HCT116 (cell line): ENCODE measurements around the gene PHF21A. TPM values are rescaled to one million over a fixed set of nuclear protein-coding genes. Genes with fewer than 3 reads are reported as not detected.

ENCODE experiments used
- ATAC-seq: fragments of 200-7000 bp; cut with Tn5 transposase; 2 replicates; pipeline ENCODE4 v1.9.1; 2020; ENCODE audit warnings: mild to moderate bottlenecking, moderate library complexity
- BruUV-seq: library from RNA; stranded (reverse); fragments of 400-500 nt; replicated peaks from 2 replicates; lab custom pipeline; 2021; lab: Mats Ljungman, UMichigan
- CTCF ChIA-PET: fragments of 300-600 bp; sonication (Branson Sonifier 250); formaldehyde crosslinking; loops from one replicate; lab custom pipeline; 2021; ENCODE audit warnings: antibody characterized with exemption; lab: Charles Lee
- POLR2A ChIA-PET: fragments of 300-600, 350-600 bp; sonication (Branson Sonifier 250); formaldehyde crosslinking; loops from one replicate; lab custom pipeline; 2021; ENCODE audit warnings: antibody characterized with exemption; lab: Charles Lee
- RAD21 ChIA-PET, 2 experiments: fragments of 300-600 bp; sonication (Branson Sonifier 250); formaldehyde crosslinking; loops; one replicate each; lab custom pipeline; 2023; ENCODE audit warnings: low total read pairs in 2 of 2; ENCODE audit not compliant: uncharacterized antibody in 2 of 2, unreplicated experiment in 2 of 2, low non-redundant PET in 1 of 2; lab: Charles Lee
- DNase-seq: peaks from one replicate; pipeline ENCODE4 v3.0.0-alpha.2; 2010; ENCODE audit warnings: low read depth, low spot score
- H2AFZ ChIP-seq: fragments of 200-600 bp; shearing (Covaris generic), sonication (generic); 2 replicates; pipeline ENCODE4 v1.6.1; 2017; ENCODE audit warnings: low read depth, mixed run types, mixed read lengths, antibody characterized with exemption, low read length; ENCODE audit not compliant: poor library complexity, severe bottlenecking
- H3K27ac ChIP-seq: 2 replicates; pipeline ENCODE4 v1.5.1; 2012; ENCODE audit warnings: low read depth, low read length
- H3K27me3 ChIP-seq: fragments of 200-600 bp; sonication (generic); 2 replicates; pipeline ENCODE4 v1.6.1; 2016; ENCODE audit warnings: mixed run types, low read length, mixed read lengths; ENCODE audit not compliant: insufficient read depth
- H3K36me3 ChIP-seq, 2 experiments: fragments of 200-500 bp in 1 of 2; fragments of 200-600 bp in 1 of 2; sonication (Bioruptor generic) in 1 of 2; sonication (generic) in 1 of 2; 2 replicates each; pipeline versions ENCODE4 v1.5.1 to v1.6.1; 2014 to 2016; ENCODE audit warnings: low read length in 2 of 2, inconsistent platforms in 1 of 2, mixed read lengths in 1 of 2, mixed run types in 1 of 2; ENCODE audit not compliant: insufficient read depth in 2 of 2, control insufficient read depth in 1 of 2
- H3K4me1 ChIP-seq, 2 experiments: fragments of 200-600 bp in 1 of 2; sonication (generic) in 1 of 2; 2 replicates each; pipeline versions ENCODE4 v1.5.1 to v1.6.1; 2012 to 2017; ENCODE audit warnings: low read length in 2 of 2, inconsistent platforms in 1 of 2, mild to moderate bottlenecking in 1 of 2, mixed read lengths in 1 of 2, mixed run types in 1 of 2, moderate library complexity in 1 of 2; ENCODE audit not compliant: insufficient read depth in 2 of 2, control insufficient read depth in 1 of 2
- H3K4me2 ChIP-seq: fragments of 200-600 bp; sonication (generic); 2 replicates; pipeline ENCODE4 v1.6.1; 2017; ENCODE audit warnings: mixed run types, low read length, mixed read lengths
- H3K4me3 ChIP-seq, 2 experiments: fragments of 200-600 bp in 1 of 2; sonication (generic) in 1 of 2; replicated peaks in 1 of 2; 2 replicates each; pipeline ENCODE4 v1.5.1; 2011 to 2016; ENCODE audit warnings: low read length in 2 of 2, control low read depth in 1 of 2, low read depth in 1 of 2, mild to moderate bottlenecking in 1 of 2, mixed read lengths in 1 of 2, mixed run types in 1 of 2
- H3K79me2 ChIP-seq: fragments of 200-600 bp; sonication (generic); 2 replicates; pipeline ENCODE4 v1.6.1; 2017; ENCODE audit warnings: mild to moderate bottlenecking, mixed run types, low read length, moderate library complexity, mixed read lengths; ENCODE audit not compliant: insufficient read depth
- H3K9ac ChIP-seq: fragments of 200-600 bp; sonication (generic); 2 replicates; pipeline ENCODE4 v1.6.1; 2016; ENCODE audit warnings: low read length, mixed read lengths
- H3K9me2 ChIP-seq: fragments of 200-600 bp; sonication (generic), shearing (Covaris generic); 2 replicates; pipeline ENCODE4 v1.6.1; 2017; ENCODE audit warnings: mixed run types, mild to moderate bottlenecking, moderate library complexity; ENCODE audit not compliant: insufficient read depth
- H3K9me3 ChIP-seq, 2 experiments: fragments of 200-500 bp in 1 of 2; fragments of 200-600 bp in 1 of 2; sonication (Bioruptor generic) in 1 of 2; sonication (generic) in 1 of 2; 2 replicates each; pipeline ENCODE4 v1.6.1; 2014 to 2017; ENCODE audit warnings: low read length in 2 of 2, mixed read lengths in 2 of 2, inconsistent platforms in 1 of 2, low read depth in 1 of 2, mild to moderate bottlenecking in 1 of 2, mixed run types in 1 of 2, moderate library complexity in 1 of 2; ENCODE audit not compliant: control insufficient read depth in 1 of 2, insufficient read depth in 1 of 2
- H4K20me1 ChIP-seq: fragments of 200-600 bp; sonication (generic), shearing (Covaris generic); 2 replicates; pipeline ENCODE4 v1.6.1; 2017; ENCODE audit warnings: mixed run types, mild to moderate bottlenecking, moderate library complexity; ENCODE audit not compliant: insufficient read depth
- CBX3 ChIP-seq: IDR thresholded peaks from 2 replicates; pipeline ENCODE4 v1.6.1; 2012; ENCODE audit warnings: low read depth
- CEBPB ChIP-seq: IDR thresholded peaks from 2 replicates; pipeline ENCODE4 v1.6.1; 2012; ENCODE audit warnings: low read depth
- EZH2phosphoT487 ChIP-seq: fragments of 200-600 bp; IDR thresholded peaks from 2 replicates; pipeline ENCODE4 v1.6.1; 2018; ENCODE audit warnings: antibody characterized with exemption, borderline replicate concordance
- JUND ChIP-seq: IDR thresholded peaks from 2 replicates; pipeline ENCODE4 v1.6.1; 2012
- POLR2AphosphoS5 ChIP-seq: IDR thresholded peaks from 2 replicates; pipeline ENCODE4 v1.6.1; 2011; ENCODE audit warnings: mild to moderate bottlenecking, low read depth, low read length, moderate library complexity
- RAD21 ChIP-seq: IDR thresholded peaks from 2 replicates; pipeline ENCODE4 v1.6.1; 2012; ENCODE audit warnings: low read depth, mild to moderate bottlenecking
- SRF ChIP-seq: IDR thresholded peaks from 2 replicates; pipeline ENCODE4 v1.6.1; 2012; ENCODE audit warnings: low read depth
- TCF7L2 ChIP-seq: IDR thresholded peaks from 2 replicates; pipeline ENCODE4 v1.7.0; 2011; ENCODE audit warnings: borderline replicate concordance, inconsistent platforms; ENCODE audit not compliant: insufficient read depth, insufficient read length; ENCODE audit errors: extremely low read depth
- ZNF274 ChIP-seq: fragments of 200-500 bp; sonication (Bioruptor generic); IDR thresholded peaks from 2 replicates; pipeline ENCODE4 v1.6.1; 2014; ENCODE audit warnings: mild to moderate bottlenecking, low read depth, low read length, inconsistent platforms
- intact Hi-C: fragments of 100-400 bp; cut with micrococcal nuclease; formaldehyde crosslinking; loops from 2 replicates; pipeline ENCODE4 v1.10.0; 2022
- total RNA-seq: library from RNA; stranded (reverse); gene quantifications from one replicate; pipeline ENCODE4 v1.2.1, GENCODE V29; 2021; ENCODE audit not compliant: unreplicated experiment
- TF ChIP-seq, protein P1 (sequence below): IDR thresholded peaks from 2 replicates; pipeline ENCODE4 v1.6.1; 2012
- TF ChIP-seq, protein P2 (sequence below): IDR thresholded peaks from 2 replicates; pipeline ENCODE4 v1.6.1; 2011; ENCODE audit warnings: mild to moderate bottlenecking, low read length, moderate library complexity; ENCODE audit not compliant: insufficient replicate concordance; ENCODE audit errors: extremely low read depth
- TF ChIP-seq, protein P3 (sequence below): IDR thresholded peaks from 2 replicates; pipeline ENCODE4 v1.6.1; 2012; ENCODE audit warnings: low read depth
- TF ChIP-seq, protein P4 (sequence below): IDR thresholded peaks from 2 replicates; pipeline ENCODE4 v1.6.1; 2012

The PHF21A gene
- total RNA-seq, 1 experiment from 2014 or later = 27.0 TPM

- no peaks in the 10 kb centered on the region for H3K9me2 ChIP-seq
- H3K4me3 ChIP-seq = no peak overlapping the region
- ATAC-seq (no peak), DNase-seq (no peak)
- no peak for TF ChIP-seq RAD21
- no peak for TF ChIP-seq CEBPB
- TF ChIP-seq, protein P1, sequence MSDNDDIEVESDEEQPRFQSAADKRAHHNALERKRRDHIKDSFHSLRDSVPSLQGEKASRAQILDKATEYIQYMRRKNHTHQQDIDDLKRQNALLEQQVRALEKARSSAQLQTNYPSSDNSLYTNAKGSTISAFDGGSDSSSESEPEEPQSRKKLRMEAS = no peak
- no peak overlapping the region for H3K4me2 ChIP-seq
- H4K20me1 ChIP-seq = no peaks in the 10 kb centered on the region
- H3K27me3 ChIP-seq = no peaks in the 10 kb centered on the region
- H3K27ac ChIP-seq = no peak overlapping the region
- H2AFZ ChIP-seq = no peak overlapping the region
- H3K9ac ChIP-seq = no peak overlapping the region
- intact Hi-C loops = no loop called here
- CTCF ChIA-PET = no interaction called here
- no peaks in the 10 kb centered on the region for H3K79me2 ChIP-seq
- POLR2A ChIA-PET = no interaction called here
- no TSS peak for BruUV-seq
- H3K36me3 ChIP-seq = 0 out of 4 replicates have a peak, but pooled peaks cover 0 to 3% of the 10 kb centered on the region in 2 experiments
- no peaks in the 10 kb centered on the region for H3K9me3 ChIP-seq
- H3K4me1 ChIP-seq = no peaks in the 10 kb centered on the region
- RAD21 ChIA-PET = no interaction called here
These were observed 173.4 kb downstream of the PHF21A start for GRCh38 chr11:45947885-45948284.

GRCh38 chr11:45945397-45945999 is 175.8 kb downstream of the PHF21A start:
- no peak overlapping the region for H3K9ac ChIP-seq
- no peak overlapping the region for H3K27ac ChIP-seq
- H3K9me2 ChIP-seq = no peaks in the 10 kb centered on the region
- RAD21 ChIA-PET = no interaction called here
- H3K36me3 ChIP-seq = 0 out of 4 replicates have a peak, but pooled peaks cover 0 to 3% of the 10 kb centered on the region in 2 experiments
- POLR2A ChIA-PET = no interaction called here
- intact Hi-C loops = no loop called here
- no peak for ATAC-seq
- H4K20me1 ChIP-seq = no peaks in the 10 kb centered on the region
- H3K4me3 ChIP-seq = no peak overlapping the region
- no peaks in the 10 kb centered on the region for H3K9me3 ChIP-seq
- no peak for TF ChIP-seq TCF7L2
- TF ChIP-seq, protein P2, sequence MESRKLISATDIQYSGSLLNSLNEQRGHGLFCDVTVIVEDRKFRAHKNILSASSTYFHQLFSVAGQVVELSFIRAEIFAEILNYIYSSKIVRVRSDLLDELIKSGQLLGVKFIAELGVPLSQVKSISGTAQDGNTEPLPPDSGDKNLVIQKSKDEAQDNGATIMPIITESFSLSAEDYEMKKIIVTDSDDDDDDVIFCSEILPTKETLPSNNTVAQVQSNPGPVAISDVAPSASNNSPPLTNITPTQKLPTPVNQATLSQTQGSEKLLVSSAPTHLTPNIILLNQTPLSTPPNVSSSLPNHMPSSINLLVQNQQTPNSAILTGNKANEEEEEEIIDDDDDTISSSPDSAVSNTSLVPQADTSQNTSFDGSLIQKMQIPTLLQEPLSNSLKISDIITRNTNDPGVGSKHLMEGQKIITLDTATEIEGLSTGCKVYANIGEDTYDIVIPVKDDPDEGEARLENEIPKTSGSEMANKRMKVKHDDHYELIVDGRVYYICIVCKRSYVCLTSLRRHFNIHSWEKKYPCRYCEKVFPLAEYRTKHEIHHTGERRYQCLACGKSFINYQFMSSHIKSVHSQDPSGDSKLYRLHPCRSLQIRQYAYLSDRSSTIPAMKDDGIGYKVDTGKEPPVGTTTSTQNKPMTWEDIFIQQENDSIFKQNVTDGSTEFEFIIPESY = no peak
- TF ChIP-seq JUND = no peak
- no peak for TF ChIP-seq RAD21
- no peak for TF ChIP-seq EZH2phosphoT487
- no peak for TF ChIP-seq CBX3
- TF ChIP-seq, protein P3, sequence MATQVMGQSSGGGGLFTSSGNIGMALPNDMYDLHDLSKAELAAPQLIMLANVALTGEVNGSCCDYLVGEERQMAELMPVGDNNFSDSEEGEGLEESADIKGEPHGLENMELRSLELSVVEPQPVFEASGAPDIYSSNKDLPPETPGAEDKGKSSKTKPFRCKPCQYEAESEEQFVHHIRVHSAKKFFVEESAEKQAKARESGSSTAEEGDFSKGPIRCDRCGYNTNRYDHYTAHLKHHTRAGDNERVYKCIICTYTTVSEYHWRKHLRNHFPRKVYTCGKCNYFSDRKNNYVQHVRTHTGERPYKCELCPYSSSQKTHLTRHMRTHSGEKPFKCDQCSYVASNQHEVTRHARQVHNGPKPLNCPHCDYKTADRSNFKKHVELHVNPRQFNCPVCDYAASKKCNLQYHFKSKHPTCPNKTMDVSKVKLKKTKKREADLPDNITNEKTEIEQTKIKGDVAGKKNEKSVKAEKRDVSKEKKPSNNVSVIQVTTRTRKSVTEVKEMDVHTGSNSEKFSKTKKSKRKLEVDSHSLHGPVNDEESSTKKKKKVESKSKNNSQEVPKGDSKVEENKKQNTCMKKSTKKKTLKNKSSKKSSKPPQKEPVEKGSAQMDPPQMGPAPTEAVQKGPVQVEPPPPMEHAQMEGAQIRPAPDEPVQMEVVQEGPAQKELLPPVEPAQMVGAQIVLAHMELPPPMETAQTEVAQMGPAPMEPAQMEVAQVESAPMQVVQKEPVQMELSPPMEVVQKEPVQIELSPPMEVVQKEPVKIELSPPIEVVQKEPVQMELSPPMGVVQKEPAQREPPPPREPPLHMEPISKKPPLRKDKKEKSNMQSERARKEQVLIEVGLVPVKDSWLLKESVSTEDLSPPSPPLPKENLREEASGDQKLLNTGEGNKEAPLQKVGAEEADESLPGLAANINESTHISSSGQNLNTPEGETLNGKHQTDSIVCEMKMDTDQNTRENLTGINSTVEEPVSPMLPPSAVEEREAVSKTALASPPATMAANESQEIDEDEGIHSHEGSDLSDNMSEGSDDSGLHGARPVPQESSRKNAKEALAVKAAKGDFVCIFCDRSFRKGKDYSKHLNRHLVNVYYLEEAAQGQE = no peak
- no peak for TF ChIP-seq ZNF274
- TF ChIP-seq, protein P4, sequence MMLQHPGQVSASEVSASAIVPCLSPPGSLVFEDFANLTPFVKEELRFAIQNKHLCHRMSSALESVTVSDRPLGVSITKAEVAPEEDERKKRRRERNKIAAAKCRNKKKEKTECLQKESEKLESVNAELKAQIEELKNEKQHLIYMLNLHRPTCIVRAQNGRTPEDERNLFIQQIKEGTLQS = no peak
- no peak for TF ChIP-seq SRF
- no peak for TF ChIP-seq POLR2AphosphoS5
- no peaks in the 10 kb centered on the region for H3K79me2 ChIP-seq
- no peaks in the 10 kb centered on the region for H3K27me3 ChIP-seq
- no peak for DNase-seq
- H2AFZ ChIP-seq = no peak overlapping the region
- no TSS peak for BruUV-seq
- H3K4me1 ChIP-seq = no peaks in the 10 kb centered on the region
- CTCF ChIA-PET = no interaction called here
- no peak overlapping the region for H3K4me2 ChIP-seq
